ENCODE data around the gene ARFGAP3.

Gene ARFGAP3

GRCh38 chr22:42883121-42883520 lies 26.0 kb upstream of the ARFGAP3 start:
- DNase-seq: no peak

DNA sequence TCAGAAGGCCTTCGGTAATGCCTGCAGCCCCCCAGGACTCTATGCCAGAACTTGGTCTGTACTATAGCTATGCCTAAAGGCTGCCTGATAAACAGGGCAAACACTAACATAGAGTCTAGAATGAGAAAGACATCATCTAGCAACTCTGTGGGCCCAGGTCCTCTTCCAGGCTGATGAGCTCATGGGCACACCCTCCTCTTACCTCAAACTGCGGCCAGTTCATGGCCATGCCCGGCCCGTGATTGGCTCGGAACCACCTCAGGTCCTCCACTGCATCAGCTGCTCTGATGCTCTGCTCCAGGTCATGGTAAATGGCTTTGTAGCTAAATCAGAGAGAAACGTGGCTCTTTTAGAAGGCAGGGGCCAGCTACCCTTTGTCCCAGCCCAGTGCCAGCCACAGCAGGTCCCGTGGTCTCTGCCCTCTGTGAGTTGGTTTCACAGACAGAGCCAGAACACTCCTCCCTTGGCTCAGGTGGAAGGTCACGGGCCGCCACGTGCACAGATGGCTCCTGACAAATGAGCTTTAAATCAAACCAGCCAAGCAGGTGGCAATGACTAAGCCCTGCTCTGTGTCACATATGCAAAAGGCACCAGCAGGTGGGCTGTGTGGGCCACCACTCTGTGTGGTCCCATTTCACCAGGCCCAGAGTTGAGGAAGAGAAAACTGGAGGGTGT lies 25.0 kb upstream of the ARFGAP3 start:
- no peak for DNase-seq

DNA sequence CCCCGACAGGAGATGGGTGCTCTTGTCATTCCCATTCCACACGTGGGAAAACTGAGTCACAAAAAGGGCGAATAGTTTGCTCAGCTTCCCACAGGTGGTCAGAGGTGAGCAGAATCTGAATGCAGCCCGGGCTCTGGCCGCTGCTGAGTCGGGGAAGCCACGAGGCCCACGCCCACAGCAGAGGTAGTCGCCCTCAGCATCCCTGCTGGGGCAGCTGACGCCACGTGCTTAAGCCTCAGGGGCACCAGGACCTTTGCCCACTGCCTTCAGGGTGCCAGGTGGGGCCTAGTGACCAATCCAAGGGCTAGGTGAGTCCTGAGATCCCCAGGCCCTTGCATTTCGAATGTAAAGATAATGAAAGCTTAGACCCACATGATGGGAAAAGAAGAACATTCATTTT lies 24.2 kb upstream of the ARFGAP3 start:
- DNase-seq: no peak

DNA sequence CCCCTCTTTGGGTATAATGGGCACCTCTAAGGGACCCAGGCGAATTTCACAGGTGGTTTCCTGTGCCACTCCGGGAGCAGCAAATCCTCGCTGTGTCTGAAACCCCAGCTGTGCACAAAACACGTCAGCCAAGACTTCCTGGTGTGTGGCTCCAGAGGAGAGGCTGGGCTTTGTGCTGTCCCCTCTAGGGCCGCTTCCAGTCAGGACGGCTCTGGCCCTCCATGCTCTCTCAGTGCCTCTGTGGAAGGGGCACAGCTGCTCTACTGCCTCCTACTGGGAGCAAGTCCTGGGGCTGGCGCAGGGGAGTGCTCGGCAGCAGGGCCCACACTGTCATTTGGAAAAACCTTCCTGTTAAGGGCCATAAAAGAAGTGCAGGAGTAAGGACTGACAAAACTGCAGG lies 23.7 kb upstream of the ARFGAP3 start:
- DNase-seq: no peak

DNA sequence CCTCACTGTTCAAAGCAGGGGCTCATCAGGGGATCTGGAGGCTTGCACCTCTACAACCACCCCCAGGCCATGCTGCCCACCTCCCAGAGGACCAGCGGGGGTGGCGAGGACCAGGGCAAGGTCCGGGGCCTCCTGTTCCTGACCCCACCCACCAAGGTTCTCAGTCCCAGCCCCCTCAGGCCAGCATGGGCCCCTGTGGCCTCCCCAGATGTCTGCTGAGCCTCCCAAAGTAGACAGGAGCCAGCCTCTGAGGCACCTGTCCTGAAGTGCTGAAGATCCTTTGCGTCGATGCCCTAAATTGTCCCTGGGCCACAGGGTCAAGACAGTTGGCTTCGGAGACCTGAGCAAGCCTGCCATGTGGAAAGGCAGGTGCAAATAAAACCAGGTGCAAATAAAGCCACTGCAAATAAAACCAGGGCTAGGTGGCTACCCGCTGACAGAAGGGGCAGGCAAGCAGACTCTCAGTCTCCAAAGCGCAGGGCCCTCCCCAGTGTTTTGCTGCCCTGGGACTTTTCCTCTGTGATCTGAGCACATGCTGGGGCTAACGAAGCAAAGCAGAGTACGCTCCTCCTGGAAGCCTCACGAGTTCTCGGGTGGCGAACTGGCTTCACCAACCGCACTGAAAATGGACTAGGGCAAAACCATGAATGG lies 22.4 kb upstream of the ARFGAP3 start:
- no peak for DNase-seq

- no peak for DNase-seq
Observed at GRCh38 chr22:42878561-42879305, 21.7 kb upstream of the ARFGAP3 start.

DNA sequence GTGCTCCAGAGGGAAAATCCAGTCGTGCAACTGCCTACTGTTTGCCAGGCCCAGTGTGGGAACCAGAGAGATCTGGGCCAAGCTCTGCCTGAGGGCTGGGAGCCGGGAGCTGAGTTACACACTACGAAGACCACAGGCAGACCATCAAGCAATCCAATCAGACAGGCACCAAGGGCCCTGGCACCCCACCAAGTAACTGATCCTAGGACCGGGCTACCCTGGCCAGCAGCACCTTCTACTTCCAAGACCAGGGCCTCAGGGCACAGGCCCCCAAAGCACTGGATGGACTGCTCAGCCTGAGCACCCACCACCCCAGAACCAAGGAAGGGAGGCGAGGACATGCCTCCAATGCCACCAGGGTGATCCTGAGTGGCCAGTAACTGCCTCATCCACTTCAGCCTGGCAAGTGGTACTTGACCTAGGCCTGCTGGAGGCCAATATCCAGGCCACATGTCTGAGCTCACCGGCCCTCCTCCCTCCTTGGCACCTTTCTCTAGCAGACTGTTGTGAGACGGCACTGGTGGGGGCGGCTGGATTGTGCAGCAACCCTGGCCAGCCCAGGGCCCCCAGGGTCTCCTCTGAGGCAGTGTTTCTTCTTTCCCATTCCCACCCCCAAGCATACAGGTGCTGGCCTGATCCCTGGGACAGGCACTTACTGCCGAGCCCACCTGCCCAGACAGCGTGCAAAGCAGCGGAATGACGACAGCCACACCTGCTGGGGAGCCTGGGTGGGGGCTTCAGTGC lies 20.7 kb upstream of the ARFGAP3 start:
- no peak for DNase-seq

DNA sequence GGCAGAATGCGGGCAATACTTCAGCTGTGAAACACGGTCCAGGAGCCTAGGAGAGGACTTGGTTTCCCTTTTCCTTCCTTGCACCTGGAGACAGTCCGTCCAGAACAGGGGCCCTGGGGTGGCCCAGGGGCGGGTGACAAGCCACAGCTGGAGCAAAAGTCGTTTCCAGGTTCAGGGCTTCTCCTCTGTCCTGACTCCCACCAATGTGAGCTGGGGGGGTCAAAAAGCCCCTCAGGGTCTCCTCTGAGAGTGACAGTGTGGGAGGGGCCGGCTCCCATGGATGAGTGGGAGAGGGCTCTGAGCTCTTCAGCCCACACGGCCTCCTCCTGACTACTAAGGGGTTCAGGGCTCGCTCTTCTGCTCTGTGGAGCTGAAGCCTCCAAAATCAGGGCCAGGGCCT lies 20.1 kb upstream of the ARFGAP3 start:
- DNase-seq: no peak

- no peak for DNase-seq
Observed at GRCh38 chr22:42876041-42876440, 19.0 kb upstream of the ARFGAP3 start.

- no peak for DNase-seq
Observed at GRCh38 chr22:42874010-42874409, 16.9 kb upstream of the ARFGAP3 start.

- no peak for DNase-seq
Observed at GRCh38 chr22:42873356-42873755, 16.3 kb upstream of the ARFGAP3 start.

- no peak for DNase-seq
Observed at GRCh38 chr22:42872821-42873220, 15.7 kb upstream of the ARFGAP3 start.

DNA sequence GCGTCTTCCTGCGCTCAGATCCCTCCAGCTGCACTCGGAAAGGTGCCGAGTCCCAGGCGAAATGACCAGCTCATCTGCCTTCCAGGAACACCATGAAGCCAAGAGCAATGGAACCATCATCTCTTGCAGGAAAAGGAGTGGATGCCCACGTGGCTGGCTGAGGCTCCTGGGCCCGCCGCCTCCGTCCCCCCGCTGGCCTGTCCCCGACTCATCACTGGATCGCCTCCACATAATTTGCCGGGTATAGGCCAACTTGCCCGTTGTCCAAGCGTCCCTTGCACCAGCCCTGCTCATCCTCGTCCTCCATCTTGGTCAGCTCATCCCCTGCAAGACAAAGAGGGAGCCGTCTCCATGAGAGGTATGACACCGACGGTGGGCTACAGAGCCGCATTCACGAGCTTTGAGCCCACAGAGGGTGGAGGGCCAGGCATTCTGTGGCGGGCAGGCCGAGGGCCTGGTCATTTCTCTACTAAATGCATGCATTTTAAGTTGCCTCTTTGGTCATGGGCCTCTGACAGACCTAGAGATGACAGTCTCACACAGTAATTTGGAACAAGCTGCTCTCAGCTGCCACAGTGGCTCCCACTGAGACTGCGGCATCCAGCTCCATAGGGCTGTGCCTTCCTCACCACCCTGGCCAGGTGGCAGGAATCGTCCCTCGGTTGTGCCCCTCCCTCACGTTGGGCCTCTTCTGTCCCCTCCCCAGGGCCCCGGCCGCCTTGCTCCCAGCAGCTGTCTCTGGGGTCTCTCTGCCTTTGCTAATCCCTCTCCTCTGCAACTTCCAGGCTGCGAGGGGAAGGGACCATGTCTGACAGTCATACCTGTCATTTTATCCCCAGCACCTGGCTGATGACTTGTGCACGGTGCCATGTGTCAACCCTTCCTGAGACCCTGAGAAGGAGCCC lies 14.3 kb upstream of the ARFGAP3 start:
- no peak for DNase-seq

DNA sequence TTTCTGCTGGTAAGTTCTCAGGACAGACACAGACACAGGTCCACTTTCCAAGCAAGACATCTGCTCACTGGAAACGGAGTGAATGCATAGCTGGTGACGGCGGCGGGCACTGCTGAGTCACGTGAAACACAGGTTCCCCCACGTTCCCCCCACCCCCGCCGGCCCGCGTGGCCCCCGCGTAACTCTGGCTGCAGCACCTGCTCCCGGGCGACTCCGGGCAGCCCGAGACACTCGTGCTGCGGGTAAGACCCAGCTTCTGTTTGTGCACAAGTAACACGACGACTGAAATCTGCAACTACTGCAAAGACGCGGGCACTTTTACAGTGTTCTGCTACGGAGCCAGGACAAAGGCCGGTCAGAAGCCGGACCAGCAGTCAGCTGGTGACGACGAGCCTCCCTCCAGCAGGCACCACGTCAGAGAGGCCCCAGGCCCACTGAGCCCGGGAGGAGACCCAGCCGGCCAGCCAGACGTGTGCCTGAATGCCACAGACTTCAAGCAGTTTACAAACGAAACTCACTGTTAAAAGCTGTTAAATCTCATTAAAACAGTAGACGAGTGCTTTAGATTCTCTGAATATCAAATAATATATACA lies 12.9 kb upstream of the ARFGAP3 start:
- DNase-seq: no peak

DNA sequence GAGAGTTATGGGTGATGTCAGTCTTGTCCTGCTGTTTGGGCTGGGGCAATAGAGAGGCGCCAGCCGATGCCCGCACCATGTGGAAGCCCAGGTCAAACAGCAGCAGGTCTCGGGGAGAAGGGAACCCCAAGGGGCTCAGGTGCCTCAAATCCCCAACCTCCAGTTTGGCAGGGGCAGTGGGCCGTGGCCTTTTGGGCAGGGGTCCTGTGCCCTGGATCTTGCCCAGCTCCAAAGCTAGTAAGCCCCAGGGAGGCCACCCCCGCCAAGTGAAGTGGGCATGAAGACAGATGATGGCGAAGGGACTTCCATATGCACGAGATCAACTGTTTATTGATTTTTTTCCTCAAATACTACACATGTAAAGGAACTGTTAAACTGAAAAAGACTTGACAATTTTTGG lies 12.4 kb upstream of the ARFGAP3 start:
- no peak for DNase-seq

DNA sequence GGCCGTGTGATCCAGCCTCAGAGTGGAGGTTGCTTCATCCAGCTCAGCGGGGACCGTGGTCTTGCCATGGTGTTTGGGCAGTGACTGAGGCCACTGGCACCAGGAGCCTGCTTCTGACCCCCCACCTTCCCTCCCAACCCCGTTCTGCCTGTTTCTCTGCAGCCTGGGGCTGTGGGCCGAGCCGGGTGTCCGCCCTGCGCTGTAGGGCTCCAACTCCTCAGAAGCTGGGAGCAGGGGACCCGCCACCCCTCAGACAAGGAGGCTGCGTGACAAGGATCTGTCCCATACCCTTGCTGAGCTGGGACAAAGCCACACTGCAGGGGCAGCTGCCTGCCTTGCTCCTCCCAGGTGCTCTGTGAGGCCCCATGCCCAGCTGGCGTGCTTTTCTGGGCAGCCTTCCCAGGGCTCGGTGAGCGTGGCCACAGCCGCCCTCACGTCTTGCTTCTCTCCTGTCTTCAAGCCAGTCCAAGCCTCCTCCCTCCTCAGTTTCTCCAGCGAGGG lies 11.7 kb upstream of the ARFGAP3 start:
- no peak for DNase-seq

GRCh38 chr22:42866100-42866499 lies 9.0 kb upstream of the ARFGAP3 start:
- DNase-seq: no peak

GRCh38 chr22:42865536-42865935 lies 8.5 kb upstream of the ARFGAP3 start:
- no peak for DNase-seq

DNA sequence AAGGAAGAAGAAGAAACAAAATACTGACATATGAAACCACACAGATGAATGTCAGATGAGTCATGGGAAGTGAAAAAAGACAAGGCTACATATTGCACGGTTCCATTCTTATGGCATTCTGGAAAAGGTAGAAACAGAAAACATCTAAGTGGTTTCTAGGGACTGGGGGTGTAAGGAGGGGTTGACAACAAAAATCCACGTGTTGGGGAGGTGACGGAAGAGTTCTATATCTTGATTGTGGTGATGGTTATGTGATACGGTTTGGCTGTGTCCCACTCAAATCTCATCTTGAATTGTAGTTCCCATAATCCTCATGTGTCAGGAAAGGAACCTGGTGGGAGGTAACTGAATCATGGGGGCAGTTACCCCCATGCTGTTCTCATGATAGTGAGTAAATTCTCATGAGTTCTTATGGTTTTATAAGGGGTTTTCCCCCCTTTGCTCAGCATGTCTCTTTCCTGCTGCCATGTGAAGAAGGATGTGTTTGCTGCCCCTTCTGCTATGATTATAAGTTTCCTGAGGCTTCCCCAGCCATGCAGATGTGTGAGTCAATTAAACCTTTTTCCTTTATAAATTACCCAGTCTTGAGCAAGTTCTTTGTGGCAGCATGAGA lies 6.4 kb upstream of the ARFGAP3 start:
- peak; percentile 78 for DNase-seq

- peak; percentile 32 for DNase-seq
Observed at GRCh38 chr22:42862045-42862734, 5.1 kb upstream of the ARFGAP3 start.

GRCh38 chr22:42860968-42861367 lies 3.9 kb upstream of the ARFGAP3 start:
- no peak for DNase-seq

Measured in HCEC 1CT (cell line).